GM23338 (cell line): ENCODE results near the gene DEXI. TPM values are rescaled to one million over a fixed set of nuclear protein-coding genes. Genes with fewer than 3 reads are reported as not detected.

Experiments
- ATAC-seq: fragments of 200-7000 bp; cut with Tn5 transposase; 3 replicates; pipeline ENCODE4 v1.9.1; 2020
- DNase-seq: peaks from one replicate; pipeline ENCODE4 v3.0.0-alpha.2; 2015; ENCODE audit warnings: low spot score
- H2AFZ ChIP-seq: fragments of 200-600 bp; sonication (generic); 2 replicates; pipeline ENCODE4 v1.8.0; 2016; ENCODE audit warnings: antibody characterized with exemption, mild to moderate bottlenecking, moderate library complexity
- H3F3A ChIP-seq: fragments of 200-600 bp; sonication (generic); replicated peaks from 2 replicates; pipeline ENCODE4 v1.8.0; 2017; ENCODE audit warnings: antibody characterized with exemption, mixed run types, low read depth
- H3K27ac ChIP-seq: fragments of 200-600 bp; sonication (generic); 2 replicates; pipeline ENCODE4 v1.6.1; 2016; ENCODE audit warnings: low read depth
- H3K27me3 ChIP-seq: fragments of 200-600 bp; sonication (generic); 2 replicates; pipeline ENCODE4 v1.8.0; 2016; ENCODE audit warnings: mild to moderate bottlenecking, mixed run types, moderate library complexity; ENCODE audit not compliant: insufficient read depth
- H3K36me3 ChIP-seq: fragments of 200-600 bp; sonication (generic); 2 replicates; pipeline ENCODE4 v1.8.0; 2016; ENCODE audit warnings: mild to moderate bottlenecking; ENCODE audit not compliant: insufficient read depth
- H3K4me1 ChIP-seq: fragments of 200-600 bp; sonication (generic); 2 replicates; pipeline ENCODE4 v1.8.0; 2016; ENCODE audit warnings: mild to moderate bottlenecking, moderate library complexity; ENCODE audit not compliant: insufficient read depth
- H3K4me2 ChIP-seq: fragments of 200-600 bp; sonication (generic); 2 replicates; pipeline ENCODE4 v1.7.1; 2017; ENCODE audit warnings: mixed run types
- H3K4me3 ChIP-seq: fragments of 200-600 bp; sonication (generic); 2 replicates; pipeline ENCODE4 v1.6.1; 2016; ENCODE audit warnings: mixed run types
- H3K79me2 ChIP-seq: fragments of 200-600 bp; sonication (generic); replicated peaks from 2 replicates; pipeline ENCODE4 v1.8.0; 2017; ENCODE audit warnings: mild to moderate bottlenecking; ENCODE audit not compliant: insufficient read depth
- H3K9me2 ChIP-seq: fragments of 200-600 bp; sonication (generic); 2 replicates; pipeline ENCODE4 v1.8.0; 2017; ENCODE audit not compliant: insufficient read depth
- H4K20me1 ChIP-seq: fragments of 200-600 bp; sonication (generic); replicated peaks from 2 replicates; pipeline ENCODE4 v1.8.0; 2017; ENCODE audit warnings: mild to moderate bottlenecking; ENCODE audit not compliant: insufficient read depth
- H3K27ac Mint-ChIP-seq: 2 replicates; pipeline ENCODE4 v1.8.0; 2020; ENCODE audit warnings: inconsistent platforms, mild to moderate bottlenecking, moderate library complexity, mixed read lengths
- H3K27me3 Mint-ChIP-seq: 3 replicates; pipeline ENCODE4 v1.8.0; 2022; ENCODE audit warnings: low read depth, mild to moderate bottlenecking, moderate library complexity, mixed read lengths, inconsistent platforms; ENCODE audit not compliant: insufficient read depth, poor library complexity
- H3K36me3 Mint-ChIP-seq: 3 replicates; pipeline ENCODE4 v1.8.0; 2021; ENCODE audit warnings: low read depth, mild to moderate bottlenecking, inconsistent platforms, moderate library complexity, mixed read lengths
- H3K4me1 Mint-ChIP-seq: 3 replicates; pipeline ENCODE4 v1.8.0; 2020; ENCODE audit warnings: mild to moderate bottlenecking, inconsistent platforms, mixed read lengths
- H3K4me3 Mint-ChIP-seq: 3 replicates; pipeline ENCODE4 v1.8.0; 2021; ENCODE audit warnings: moderate library complexity, mild to moderate bottlenecking, inconsistent platforms, mixed read lengths
- H3K9me3 Mint-ChIP-seq: 3 replicates; pipeline ENCODE4 v1.8.0; 2020; ENCODE audit warnings: moderate library complexity, mild to moderate bottlenecking, inconsistent platforms, mixed read lengths
- CREB1 ChIP-seq: fragments of 250-450 bp; sonication (Bioruptor Pico); IDR thresholded peaks from 2 replicates; pipeline ENCODE4 v1.5.0; 2020; ENCODE audit warnings: low read depth, mild to moderate bottlenecking, moderate library complexity
- EZH2 ChIP-seq: fragments of 200-600 bp; sonication (generic); IDR thresholded peaks from one replicate; pipeline ENCODE4 v1.8.0; 2017; ENCODE audit warnings: antibody characterized with exemption, mild to moderate bottlenecking, low read depth; ENCODE audit not compliant: unreplicated experiment
- EZH2phosphoT487 ChIP-seq: fragments of 200-600 bp; sonication (generic); IDR thresholded peaks from one replicate; pipeline ENCODE4 v1.8.1; 2018; ENCODE audit warnings: antibody characterized with exemption; ENCODE audit not compliant: unreplicated experiment
- JUNB ChIP-seq: IDR thresholded peaks from one replicate; pipeline ENCODE4 v1.6.1; 2016; ENCODE audit warnings: antibody characterized with exemption; ENCODE audit not compliant: unreplicated experiment
- NANOG ChIP-seq: IDR thresholded peaks from 2 replicates; pipeline ENCODE4 v1.6.1; 2016; ENCODE audit warnings: antibody characterized with exemption, borderline replicate concordance
- POLR2AphosphoS5 ChIP-seq: IDR thresholded peaks from 2 replicates; pipeline ENCODE4 v1.6.1; 2016; ENCODE audit warnings: antibody characterized with exemption, low read depth
- STAT1 ChIP-seq: IDR thresholded peaks from one replicate; pipeline ENCODE4 v1.6.1; 2016; ENCODE audit warnings: antibody characterized with exemption; ENCODE audit not compliant: unreplicated experiment
- ZNF114 ChIP-seq: fragments of 250-450 bp; sonication (Bioruptor Pico); IDR thresholded peaks from 2 replicates; pipeline ENCODE4 v1.5.0; 2020; ENCODE audit warnings: mild to moderate bottlenecking, moderate library complexity
- ZNF331 ChIP-seq: fragments of 250-450 bp; sonication (Bioruptor Pico); IDR thresholded peaks from 2 replicates; pipeline ENCODE4 v1.5.0; 2020; ENCODE audit warnings: low read depth, mild to moderate bottlenecking, moderate library complexity
- polyA plus RNA-seq: library from polyadenylated mRNA; unstranded; fragments of >200 nt; fragmentation: Nextera tagmentation; extraction: Ambion mirVana; gene quantifications from 2 replicates; pipeline ENCODE4 v1.2.1, GENCODE V29; 2016
- total RNA-seq: library from RNA; depleted of rRNA; stranded (reverse); fragments of >200 nt; shearing (Covaris generic); gene quantifications from 2 replicates; pipeline ENCODE4 v1.2.3, GENCODE V29; 2014
- TF ChIP-seq, protein P1 (sequence below): fragments of 250-450 bp; sonication (Bioruptor Pico); IDR thresholded peaks from 2 replicates; pipeline ENCODE4 v1.5.0; 2020; ENCODE audit warnings: mild to moderate bottlenecking, moderate library complexity
- TF ChIP-seq, protein P2 (sequence below), 2 experiments: fragments of 200-600 bp in 1 of 2; sonication (generic) in 1 of 2; conservative IDR thresholded peaks; 2 replicates each; pipeline versions ENCODE4 v1.5.1 to v1.6.1; 2016 to 2017; ENCODE audit warnings: antibody characterized with exemption in 2 of 2, low read depth in 2 of 2, mild to moderate bottlenecking in 2 of 2, moderate library complexity in 1 of 2
- TF ChIP-seq, protein P3 (sequence below): IDR thresholded peaks from 2 replicates; pipeline ENCODE4 v1.6.1; 2016; ENCODE audit warnings: antibody characterized with exemption
- TF ChIP-seq, protein P4 (sequence below): IDR thresholded peaks from one replicate; pipeline ENCODE4 v1.6.1; 2018; ENCODE audit warnings: antibody characterized with exemption; ENCODE audit not compliant: unreplicated experiment

Gene DEXI
- total and polyA plus RNA-seq, 2 experiments from 2014 or later: 26.5 to 58.2 TPM

GRCh38 chr16:10896165-10896564 lies 46.1 kb downstream of the DEXI start:
- Mint-ChIP-seq H3K27ac (no peak overlapping the region), H3K4me3 (no peak overlapping the region), H3K27me3 (peaks cover 10% of the 10 kb centered on the region), H3K36me3 (no peaks in the 10 kb centered on the region; the same call in 2 of the 3 replicates), H3K9me3 (no peaks in the 10 kb centered on the region; the same call in 2 of the 3 replicates), H3K4me1 (peaks cover 11% of the 10 kb centered on the region)
- no peak for TF ChIP-seq EZH2phosphoT487
- TF ChIP-seq, protein P1, sequence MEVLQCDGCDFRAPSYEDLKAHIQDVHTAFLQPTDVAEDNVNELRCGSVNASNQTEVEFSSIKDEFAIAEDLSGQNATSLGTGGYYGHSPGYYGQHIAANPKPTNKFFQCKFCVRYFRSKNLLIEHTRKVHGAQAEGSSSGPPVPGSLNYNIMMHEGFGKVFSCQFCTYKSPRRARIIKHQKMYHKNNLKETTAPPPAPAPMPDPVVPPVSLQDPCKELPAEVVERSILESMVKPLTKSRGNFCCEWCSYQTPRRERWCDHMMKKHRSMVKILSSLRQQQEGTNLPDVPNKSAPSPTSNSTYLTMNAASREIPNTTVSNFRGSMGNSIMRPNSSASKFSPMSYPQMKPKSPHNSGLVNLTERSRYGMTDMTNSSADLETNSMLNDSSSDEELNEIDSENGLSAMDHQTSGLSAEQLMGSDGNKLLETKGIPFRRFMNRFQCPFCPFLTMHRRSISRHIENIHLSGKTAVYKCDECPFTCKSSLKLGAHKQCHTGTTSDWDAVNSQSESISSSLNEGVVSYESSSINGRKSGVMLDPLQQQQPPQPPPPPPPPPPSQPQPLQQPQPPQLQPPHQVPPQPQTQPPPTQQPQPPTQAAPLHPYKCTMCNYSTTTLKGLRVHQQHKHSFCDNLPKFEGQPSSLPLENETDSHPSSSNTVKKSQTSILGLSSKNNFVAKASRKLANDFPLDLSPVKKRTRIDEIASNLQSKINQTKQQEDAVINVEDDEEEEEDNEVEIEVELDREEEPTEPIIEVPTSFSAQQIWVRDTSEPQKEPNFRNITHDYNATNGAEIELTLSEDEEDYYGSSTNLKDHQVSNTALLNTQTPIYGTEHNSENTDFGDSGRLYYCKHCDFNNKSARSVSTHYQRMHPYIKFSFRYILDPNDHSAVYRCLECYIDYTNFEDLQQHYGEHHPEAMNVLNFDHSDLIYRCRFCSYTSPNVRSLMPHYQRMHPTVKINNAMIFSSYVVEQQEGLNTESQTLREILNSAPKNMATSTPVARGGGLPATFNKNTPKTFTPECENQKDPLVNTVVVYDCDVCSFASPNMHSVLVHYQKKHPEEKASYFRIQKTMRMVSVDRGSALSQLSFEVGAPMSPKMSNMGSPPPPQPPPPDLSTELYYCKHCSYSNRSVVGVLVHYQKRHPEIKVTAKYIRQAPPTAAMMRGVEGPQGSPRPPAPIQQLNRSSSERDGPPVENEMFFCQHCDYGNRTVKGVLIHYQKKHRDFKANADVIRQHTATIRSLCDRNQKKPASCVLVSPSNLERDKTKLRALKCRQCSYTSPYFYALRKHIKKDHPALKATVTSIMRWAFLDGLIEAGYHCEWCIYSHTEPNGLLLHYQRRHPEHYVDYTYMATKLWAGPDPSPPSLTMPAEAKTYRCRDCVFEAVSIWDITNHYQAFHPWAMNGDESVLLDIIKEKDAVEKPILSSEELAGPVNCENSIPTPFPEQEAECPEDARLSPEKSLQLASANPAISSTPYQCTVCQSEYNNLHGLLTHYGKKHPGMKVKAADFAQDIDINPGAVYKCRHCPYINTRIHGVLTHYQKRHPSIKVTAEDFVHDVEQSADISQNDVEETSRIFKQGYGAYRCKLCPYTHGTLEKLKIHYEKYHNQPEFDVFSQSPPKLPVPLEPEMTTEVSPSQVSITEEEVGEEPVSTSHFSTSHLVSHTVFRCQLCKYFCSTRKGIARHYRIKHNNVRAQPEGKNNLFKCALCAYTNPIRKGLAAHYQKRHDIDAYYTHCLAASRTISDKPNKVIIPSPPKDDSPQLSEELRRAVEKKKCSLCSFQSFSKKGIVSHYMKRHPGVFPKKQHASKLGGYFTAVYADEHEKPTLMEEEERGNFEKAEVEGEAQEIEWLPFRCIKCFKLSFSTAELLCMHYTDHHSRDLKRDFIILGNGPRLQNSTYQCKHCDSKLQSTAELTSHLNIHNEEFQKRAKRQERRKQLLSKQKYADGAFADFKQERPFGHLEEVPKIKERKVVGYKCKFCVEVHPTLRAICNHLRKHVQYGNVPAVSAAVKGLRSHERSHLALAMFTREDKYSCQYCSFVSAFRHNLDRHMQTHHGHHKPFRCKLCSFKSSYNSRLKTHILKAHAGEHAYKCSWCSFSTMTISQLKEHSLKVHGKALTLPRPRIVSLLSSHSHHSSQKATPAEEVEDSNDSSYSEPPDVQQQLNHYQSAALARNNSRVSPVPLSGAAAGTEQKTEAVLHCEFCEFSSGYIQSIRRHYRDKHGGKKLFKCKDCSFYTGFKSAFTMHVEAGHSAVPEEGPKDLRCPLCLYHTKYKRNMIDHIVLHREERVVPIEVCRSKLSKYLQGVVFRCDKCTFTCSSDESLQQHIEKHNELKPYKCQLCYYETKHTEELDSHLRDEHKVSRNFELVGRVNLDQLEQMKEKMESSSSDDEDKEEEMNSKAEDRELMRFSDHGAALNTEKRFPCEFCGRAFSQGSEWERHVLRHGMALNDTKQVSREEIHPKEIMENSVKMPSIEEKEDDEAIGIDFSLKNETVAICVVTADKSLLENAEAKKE (CRISPR knock-in tag): no peak
- TF ChIP-seq JUNB: no peak
- no peak for TF ChIP-seq EZH2
- no peak for TF ChIP-seq NANOG
- TF ChIP-seq, protein P2, sequence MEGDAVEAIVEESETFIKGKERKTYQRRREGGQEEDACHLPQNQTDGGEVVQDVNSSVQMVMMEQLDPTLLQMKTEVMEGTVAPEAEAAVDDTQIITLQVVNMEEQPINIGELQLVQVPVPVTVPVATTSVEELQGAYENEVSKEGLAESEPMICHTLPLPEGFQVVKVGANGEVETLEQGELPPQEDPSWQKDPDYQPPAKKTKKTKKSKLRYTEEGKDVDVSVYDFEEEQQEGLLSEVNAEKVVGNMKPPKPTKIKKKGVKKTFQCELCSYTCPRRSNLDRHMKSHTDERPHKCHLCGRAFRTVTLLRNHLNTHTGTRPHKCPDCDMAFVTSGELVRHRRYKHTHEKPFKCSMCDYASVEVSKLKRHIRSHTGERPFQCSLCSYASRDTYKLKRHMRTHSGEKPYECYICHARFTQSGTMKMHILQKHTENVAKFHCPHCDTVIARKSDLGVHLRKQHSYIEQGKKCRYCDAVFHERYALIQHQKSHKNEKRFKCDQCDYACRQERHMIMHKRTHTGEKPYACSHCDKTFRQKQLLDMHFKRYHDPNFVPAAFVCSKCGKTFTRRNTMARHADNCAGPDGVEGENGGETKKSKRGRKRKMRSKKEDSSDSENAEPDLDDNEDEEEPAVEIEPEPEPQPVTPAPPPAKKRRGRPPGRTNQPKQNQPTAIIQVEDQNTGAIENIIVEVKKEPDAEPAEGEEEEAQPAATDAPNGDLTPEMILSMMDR (conservative IDR thresholded peaks at IDR 0.05; ENCODE audit: low read depth in 2 of 2): no peak
- no peak for TF ChIP-seq ZNF114 (CRISPR knock-in tag)
- TF ChIP-seq POLR2AphosphoS5: no peak
- TF ChIP-seq, protein P3, sequence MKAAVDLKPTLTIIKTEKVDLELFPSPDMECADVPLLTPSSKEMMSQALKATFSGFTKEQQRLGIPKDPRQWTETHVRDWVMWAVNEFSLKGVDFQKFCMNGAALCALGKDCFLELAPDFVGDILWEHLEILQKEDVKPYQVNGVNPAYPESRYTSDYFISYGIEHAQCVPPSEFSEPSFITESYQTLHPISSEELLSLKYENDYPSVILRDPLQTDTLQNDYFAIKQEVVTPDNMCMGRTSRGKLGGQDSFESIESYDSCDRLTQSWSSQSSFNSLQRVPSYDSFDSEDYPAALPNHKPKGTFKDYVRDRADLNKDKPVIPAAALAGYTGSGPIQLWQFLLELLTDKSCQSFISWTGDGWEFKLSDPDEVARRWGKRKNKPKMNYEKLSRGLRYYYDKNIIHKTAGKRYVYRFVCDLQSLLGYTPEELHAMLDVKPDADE: no peak
- no peak for TF ChIP-seq ZNF331
- TF ChIP-seq CREB1 (CRISPR knock-in tag): no peak
- TF ChIP-seq, protein P4, sequence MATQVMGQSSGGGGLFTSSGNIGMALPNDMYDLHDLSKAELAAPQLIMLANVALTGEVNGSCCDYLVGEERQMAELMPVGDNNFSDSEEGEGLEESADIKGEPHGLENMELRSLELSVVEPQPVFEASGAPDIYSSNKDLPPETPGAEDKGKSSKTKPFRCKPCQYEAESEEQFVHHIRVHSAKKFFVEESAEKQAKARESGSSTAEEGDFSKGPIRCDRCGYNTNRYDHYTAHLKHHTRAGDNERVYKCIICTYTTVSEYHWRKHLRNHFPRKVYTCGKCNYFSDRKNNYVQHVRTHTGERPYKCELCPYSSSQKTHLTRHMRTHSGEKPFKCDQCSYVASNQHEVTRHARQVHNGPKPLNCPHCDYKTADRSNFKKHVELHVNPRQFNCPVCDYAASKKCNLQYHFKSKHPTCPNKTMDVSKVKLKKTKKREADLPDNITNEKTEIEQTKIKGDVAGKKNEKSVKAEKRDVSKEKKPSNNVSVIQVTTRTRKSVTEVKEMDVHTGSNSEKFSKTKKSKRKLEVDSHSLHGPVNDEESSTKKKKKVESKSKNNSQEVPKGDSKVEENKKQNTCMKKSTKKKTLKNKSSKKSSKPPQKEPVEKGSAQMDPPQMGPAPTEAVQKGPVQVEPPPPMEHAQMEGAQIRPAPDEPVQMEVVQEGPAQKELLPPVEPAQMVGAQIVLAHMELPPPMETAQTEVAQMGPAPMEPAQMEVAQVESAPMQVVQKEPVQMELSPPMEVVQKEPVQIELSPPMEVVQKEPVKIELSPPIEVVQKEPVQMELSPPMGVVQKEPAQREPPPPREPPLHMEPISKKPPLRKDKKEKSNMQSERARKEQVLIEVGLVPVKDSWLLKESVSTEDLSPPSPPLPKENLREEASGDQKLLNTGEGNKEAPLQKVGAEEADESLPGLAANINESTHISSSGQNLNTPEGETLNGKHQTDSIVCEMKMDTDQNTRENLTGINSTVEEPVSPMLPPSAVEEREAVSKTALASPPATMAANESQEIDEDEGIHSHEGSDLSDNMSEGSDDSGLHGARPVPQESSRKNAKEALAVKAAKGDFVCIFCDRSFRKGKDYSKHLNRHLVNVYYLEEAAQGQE: no peak
- no peak for TF ChIP-seq STAT1
- H2AFZ ChIP-seq: no peak overlapping the region
- no peak overlapping the region for H3K27ac ChIP-seq
- H3K36me3 ChIP-seq: no peaks in the 10 kb centered on the region
- DNase-seq (no peak), ATAC-seq (no peak)
- H4K20me1 ChIP-seq: no peaks in the 10 kb centered on the region
- no peak overlapping the region for H3K4me3 ChIP-seq
- H3K4me1 ChIP-seq: peaks cover 3% of the 10 kb centered on the region; the same call in 1 of the 2 replicates
- no peaks in the 10 kb centered on the region for H3K79me2 ChIP-seq
- H3K27me3 ChIP-seq: no peaks in the 10 kb centered on the region
- no peak overlapping the region for H3K4me2 ChIP-seq
- H3K9me2 ChIP-seq: no peaks in the 10 kb centered on the region
- no peaks in the 10 kb centered on the region for H3F3A ChIP-seq
